Muscle layer of colon (tissue), 2 donors: ENCODE data around the gene NPY5R.

Experiments
- H3K27ac ChIP-seq: one replicate; pipeline ENCODE4 v1.7.0; 2013; ENCODE audit warnings: low read depth, mild to moderate bottlenecking, low read length, moderate library complexity
- H3K27me3 ChIP-seq, 2 donors: one replicate each; pipeline ENCODE4 v1.7.0; 2013; ENCODE audit warnings: low read length in 2 of 2, mild to moderate bottlenecking in 2 of 2; ENCODE audit not compliant: insufficient read depth in 2 of 2, control insufficient read depth in 1 of 2
- H3K36me3 ChIP-seq: one replicate; pipeline ENCODE4 v1.7.0; 2013; ENCODE audit warnings: mild to moderate bottlenecking, low read length; ENCODE audit not compliant: insufficient read depth
- H3K4me1 ChIP-seq: one replicate; pipeline ENCODE4 v1.7.0; 2013; ENCODE audit warnings: mild to moderate bottlenecking, low read length; ENCODE audit not compliant: insufficient read depth
- H3K4me3 ChIP-seq, 2 donors: one replicate each; pipeline ENCODE4 v1.7.0; 2013; ENCODE audit warnings: low read length in 2 of 2, low read depth in 1 of 2, mild to moderate bottlenecking in 1 of 2, moderate library complexity in 1 of 2
- H3K9ac ChIP-seq: one replicate; pipeline ENCODE4 v1.7.0; 2013; ENCODE audit warnings: low read length
- H3K9me3 ChIP-seq: one replicate; pipeline ENCODE4 v1.7.0; 2013; ENCODE audit warnings: mild to moderate bottlenecking, low read length
- donor health status: abdominal sarcoma.
- donor health status: Adenocarcinoma of cecum.

NPY5R gene

GRCh38 chr4:163343604-163344146, at the start of gene NPY5R:
TSS of gene NPY5R (plus strand) at chr4:163343892. CDS start at chr4:163350274, 6,382 bp downstream.
- Histone ChIP-seq H3K4me3 (peak within 1 kb of the TSS; percentile 38 to 50), H3K9me3 (no peaks in the 10 kb centered on the region), H3K36me3 (no peaks in the 10 kb centered on the region), H3K9ac (no peak within 1 kb of the TSS), H3K27me3 (peaks cover 3 to 22% of the 10 kb centered on the region in 2 donors), H3K4me1 (peaks cover 6% of the 10 kb centered on the region), H3K27ac (no peak within 1 kb of the TSS)

GRCh38 chr4:163295138-163295537, 48.6 kb upstream of the NPY5R start:
- no peak overlapping the region for H3K27ac ChIP-seq
- no peaks in the 10 kb centered on the region for H3K4me1 ChIP-seq
- H3K36me3 ChIP-seq, result no peaks in the 10 kb centered on the region
- H3K9ac ChIP-seq, result no peak overlapping the region
- H3K9me3 ChIP-seq, result no peaks in the 10 kb centered on the region
- no peak overlapping the region for H3K4me3 ChIP-seq
- H3K27me3 ChIP-seq, result no peaks in the 10 kb centered on the region

DNA sequence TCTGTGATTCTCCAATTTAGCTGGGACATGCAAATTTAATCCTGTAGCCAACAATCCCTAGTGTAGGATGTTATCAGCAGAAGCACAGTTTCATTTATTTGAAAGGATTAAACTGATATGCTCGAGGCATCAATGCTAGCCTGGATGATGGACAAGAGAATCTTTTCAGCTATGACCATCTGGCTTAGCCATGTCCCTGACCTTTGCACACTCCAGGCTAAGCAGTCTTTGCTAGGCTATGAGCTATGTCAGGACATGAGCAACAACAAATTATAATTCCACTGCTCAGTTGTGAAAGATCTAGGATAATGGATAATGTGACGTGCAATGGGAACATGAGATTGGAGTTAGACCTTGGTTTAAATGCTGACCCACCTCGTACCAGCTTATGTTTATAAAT, 43.2 kb upstream of the NPY5R start:
- H3K4me3 ChIP-seq, result no peak overlapping the region

GRCh38 chr4:163303069-163303468, 40.6 kb upstream of the NPY5R start:
- no peaks in the 10 kb centered on the region for H3K27me3 ChIP-seq
- H3K4me3 ChIP-seq, result no peak overlapping the region
- no peaks in the 10 kb centered on the region for H3K4me1 ChIP-seq

More for the DNA sequence above, 43.2 kb upstream of the NPY5R start:
- H3K9me3 ChIP-seq, result no peaks in the 10 kb centered on the region
- no peak overlapping the region for H3K9ac ChIP-seq
- no peaks in the 10 kb centered on the region for H3K36me3 ChIP-seq
- H3K27me3 ChIP-seq, result no peaks in the 10 kb centered on the region
- H3K4me1 ChIP-seq, result no peaks in the 10 kb centered on the region
- H3K27ac ChIP-seq, result no peak overlapping the region

DNA sequence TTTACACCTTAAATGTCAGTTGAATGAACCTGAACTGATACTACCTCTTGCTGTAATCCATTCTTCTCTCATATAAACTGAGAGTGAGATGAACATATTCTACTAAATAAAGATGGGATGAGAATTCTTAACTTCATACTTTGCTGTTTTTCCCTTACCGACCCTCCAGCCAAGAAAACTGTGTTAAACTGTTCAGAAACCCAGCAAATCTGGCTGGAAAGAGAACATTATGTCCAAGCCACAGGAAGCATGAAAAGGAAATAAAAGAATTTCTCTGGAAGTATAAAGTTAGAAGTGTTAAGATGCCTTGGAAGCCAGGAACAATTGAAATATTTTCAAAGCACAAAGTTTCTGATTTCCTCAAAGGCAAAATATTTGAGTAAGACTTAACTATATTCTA, 34.2 kb upstream of the NPY5R start:
- no peaks in the 10 kb centered on the region for H3K27me3 ChIP-seq
- no peak overlapping the region for H3K9ac ChIP-seq
- H3K27ac ChIP-seq, result no peak overlapping the region
- H3K4me1 ChIP-seq, result no peaks in the 10 kb centered on the region
- H3K36me3 ChIP-seq, result no peaks in the 10 kb centered on the region
- no peak overlapping the region for H3K4me3 ChIP-seq
- H3K9me3 ChIP-seq, result no peaks in the 10 kb centered on the region

More at GRCh38 chr4:163303069-163303468, 40.6 kb upstream of the NPY5R start:
- no peaks in the 10 kb centered on the region for H3K9me3 ChIP-seq
- H3K9ac ChIP-seq, result no peak overlapping the region
- H3K27ac ChIP-seq, result no peak overlapping the region
- no peaks in the 10 kb centered on the region for H3K36me3 ChIP-seq

DNA sequence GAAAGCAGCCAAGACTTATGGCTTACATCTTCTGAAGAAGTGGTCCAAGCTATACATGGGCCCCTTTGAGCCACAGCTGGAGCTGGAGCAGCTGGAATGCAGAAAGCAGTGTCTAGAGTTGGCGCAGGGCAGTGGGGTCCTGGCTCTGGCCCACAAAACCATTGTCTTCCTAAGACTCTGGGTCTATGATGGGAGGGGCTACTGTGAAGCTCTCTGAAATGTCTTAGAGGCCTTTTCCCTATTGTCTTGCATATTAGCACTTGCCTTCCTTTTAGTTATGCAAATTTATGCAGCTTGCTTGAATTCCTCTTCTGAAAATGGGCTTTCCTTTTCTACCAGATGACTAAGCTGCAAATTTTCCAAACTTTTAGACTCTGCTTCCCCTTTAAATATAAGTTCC, 26.6 kb upstream of the NPY5R start:
- H3K27ac ChIP-seq, result no peak overlapping the region
- no peaks in the 10 kb centered on the region for H3K9me3 ChIP-seq
- no peak overlapping the region for H3K9ac ChIP-seq
- no peaks in the 10 kb centered on the region for H3K36me3 ChIP-seq
- no peaks in the 10 kb centered on the region for H3K27me3 ChIP-seq
- H3K4me3 ChIP-seq, result no peak overlapping the region
- no peaks in the 10 kb centered on the region for H3K4me1 ChIP-seq

- Histone ChIP-seq H3K27ac (no peak overlapping the region), H3K9ac (no peak overlapping the region), H3K4me3 (peak overlapping the region; percentile 24 to 94), H3K36me3 (no peaks in the 10 kb centered on the region), H3K27me3 (peaks cover 3 to 13% of the 10 kb centered on the region in 2 donors), H3K4me1 (peaks cover 3% of the 10 kb centered on the region), H3K9me3 (no peaks in the 10 kb centered on the region)
Measured at GRCh38 chr4:163330916-163331628, 12.6 kb upstream of the NPY5R start.

GRCh38 chr4:163331629-163332376, 11.9 kb upstream of the NPY5R start:
- H3K27ac ChIP-seq, result no peak overlapping the region
- peak overlapping the region; percentile 14 for H3K9ac ChIP-seq
- no peaks in the 10 kb centered on the region for H3K9me3 ChIP-seq
- peak overlapping the region; percentile 24 to 94 for H3K4me3 ChIP-seq
- H3K27me3 ChIP-seq, result peaks cover 3 to 13% of the 10 kb centered on the region in 2 donors
- H3K36me3 ChIP-seq, result no peaks in the 10 kb centered on the region
- H3K4me1 ChIP-seq, result peaks cover 3% of the 10 kb centered on the region

GRCh38 chr4:163332526-163333406, 10.9 kb upstream of the NPY5R start, which contains the start of gene NPY1R:
TSS of gene NPY1R (minus strand) at chr4:163332596. CDS start at chr4:163326554, 6,042 bp downstream.
- Histone ChIP-seq H3K4me3 (peak within 1 kb of the TSS; percentile 24 to 94), H3K36me3 (no peaks in the 10 kb centered on the region), H3K9me3 (no peaks in the 10 kb centered on the region), H3K27me3 (peaks cover 3 to 13% of the 10 kb centered on the region in 2 donors), H3K4me1 (peaks cover 3% of the 10 kb centered on the region), H3K27ac (no peak within 1 kb of the TSS), H3K9ac (peak within 1 kb of the TSS; percentile 14)

DNA sequence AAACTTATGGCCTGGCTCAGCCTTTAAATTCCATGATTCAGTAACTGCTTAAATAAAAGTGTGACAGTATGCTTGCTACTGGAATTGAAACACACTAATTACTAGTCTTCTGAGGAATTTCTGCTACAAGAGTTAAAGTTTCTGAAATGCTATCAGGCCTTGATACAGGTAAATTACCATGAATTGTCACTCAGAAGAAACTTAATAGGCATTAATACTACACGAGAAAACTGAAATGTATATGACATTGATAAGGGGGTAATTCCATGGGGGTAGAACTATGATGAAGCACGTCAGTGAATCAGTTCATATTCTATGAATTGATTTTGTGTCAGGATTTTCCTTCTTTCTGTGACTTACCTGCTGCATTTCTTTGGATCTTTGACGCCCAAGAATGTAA, 8.3 kb upstream of the NPY5R start:
- H3K4me3 ChIP-seq, result no peak overlapping the region
- H3K27ac ChIP-seq, result no peak overlapping the region
- no peaks in the 10 kb centered on the region for H3K36me3 ChIP-seq
- H3K9me3 ChIP-seq, result no peaks in the 10 kb centered on the region
- no peak overlapping the region for H3K9ac ChIP-seq
- H3K4me1 ChIP-seq, result peaks cover 3% of the 10 kb centered on the region
- peaks cover 3 to 13% of the 10 kb centered on the region in 2 donors for H3K27me3 ChIP-seq
